NCI-H2227 (cell line): Measurements from ENCODE around the gene ADGRG3.
"Not testable (repeated sequence)": the region's sequence is repeated elsewhere in the genome, so short reads cannot be mapped to it uniquely, and the experiment has no call there.

ENCODE experiments used
- DNase-seq: peaks from one replicate; lab custom pipeline; 2025; ENCODE audit not compliant: unreplicated experiment; lab: John Stamatoyannopoulos, UW

The ADGRG3 gene

GRCh38 chr16:57712569-57712968 is 44.5 kb downstream of the ADGRG3 start:
- not testable (repeated sequence) for DNase-seq

- no peak for DNase-seq
These were observed 45.5 kb downstream of the ADGRG3 start for GRCh38 chr16:57713596-57713995.

GRCh38 chr16:57714047-57714446 is 45.9 kb downstream of the ADGRG3 start:
- no peak for DNase-seq

GRCh38 chr16:57720142-57720575 is 52.1 kb downstream of the ADGRG3 start:
- peak; percentile 8 for DNase-seq

GRCh38 chr16:57721356-57722209 is 53.5 kb downstream of the ADGRG3 start:
- DNase-seq, result no peak

GRCh38 chr16:57722210-57722499 is 54.0 kb downstream of the ADGRG3 start:
- no peak for DNase-seq

GRCh38 chr16:57722651-57723050 is 54.5 kb downstream of the ADGRG3 start:
- DNase-seq, result no peak

- DNase-seq, result no peak
These were observed 55.1 kb downstream of the ADGRG3 start for GRCh38 chr16:57723170-57723569.

- DNase-seq, result no peak
These were observed 56.4 kb downstream of the ADGRG3 start for GRCh38 chr16:57724531-57724930.

- DNase-seq, result no peak
These were observed 57.0 kb downstream of the ADGRG3 start for GRCh38 chr16:57725151-57725550.

- DNase-seq, result peak; percentile 15
These were observed 57.4 kb downstream of the ADGRG3 start for GRCh38 chr16:57725554-57725953.

GRCh38 chr16:57725976-57726375 is 57.9 kb downstream of the ADGRG3 start:
- DNase-seq, result no peak

- DNase-seq, result no peak
These were observed 58.4 kb downstream of the ADGRG3 start for GRCh38 chr16:57726433-57726947.

- DNase-seq, result no peak
These were observed 59.5 kb downstream of the ADGRG3 start for GRCh38 chr16:57727610-57728009.

GRCh38 chr16:57728336-57729181 is 60.5 kb downstream of the ADGRG3 start:
- no peak for DNase-seq

GRCh38 chr16:57729182-57729484 is 61.0 kb downstream of the ADGRG3 start:
- no peak for DNase-seq

GRCh38 chr16:57729852-57730251 is 61.7 kb downstream of the ADGRG3 start:
- DNase-seq, result not testable (repeated sequence)

GRCh38 chr16:57730771-57731730 is 62.9 kb downstream of the ADGRG3 start:
- no peak for DNase-seq

- no peak for DNase-seq
These were observed 63.9 kb downstream of the ADGRG3 start for GRCh38 chr16:57732037-57732436.

GRCh38 chr16:57732714-57733113 is 64.6 kb downstream of the ADGRG3 start:
- DNase-seq, result no peak
